SK-N-SH treated with all-trans-retinoic acid at 6 μM for 48 hours (cell line): Measurements from ENCODE around the gene MB21D2.

Experiments used
- ARNTL ChIP-seq: fragments of 450-650 bp; formaldehyde crosslinking; IDR thresholded peaks from 2 replicates; pipeline ENCODE4 v1.5.0; 2020; ENCODE audit warnings: low read depth, mild to moderate bottlenecking, moderate library complexity, borderline replicate concordance
- ISL1 ChIP-seq: fragments of 250-450 bp; sonication (Bioruptor Pico); IDR thresholded peaks from 2 replicates; pipeline ENCODE4 v2.1.2; 2022; ENCODE audit warnings: mild to moderate bottlenecking, moderate library complexity
- POU6F1 ChIP-seq: fragments of 250-450 bp; sonication (Bioruptor Pico); IDR thresholded peaks from 2 replicates; pipeline ENCODE4 v1.8.0; 2021; ENCODE audit warnings: low read depth, mild to moderate bottlenecking, moderate library complexity, borderline replicate concordance
- SNAI2 ChIP-seq: fragments of 250-450 bp; sonication (Bioruptor Pico); IDR thresholded peaks from 2 replicates; pipeline ENCODE4 v1.5.0; 2020; ENCODE audit warnings: mild to moderate bottlenecking, moderate library complexity
- TOX ChIP-seq: fragments of 250-450 bp; sonication (Bioruptor Pico); IDR thresholded peaks from 2 replicates; pipeline ENCODE4 v1.8.0; 2021; ENCODE audit warnings: mild to moderate bottlenecking, moderate library complexity, borderline replicate concordance
- ZNF8 ChIP-seq: fragments of 450-650 bp; formaldehyde crosslinking; IDR thresholded peaks from 2 replicates; pipeline ENCODE4 v1.5.0; 2020; ENCODE audit warnings: mild to moderate bottlenecking, moderate library complexity
- TF ChIP-seq, protein P1 (sequence below): fragments of 250-450 bp; sonication (Bioruptor Pico); IDR thresholded peaks from 2 replicates; pipeline ENCODE4 v1.8.0; 2020; ENCODE audit warnings: mild to moderate bottlenecking, moderate library complexity, borderline replicate concordance
- TF ChIP-seq, protein P2 (sequence below): fragments of 250-450 bp; sonication (Bioruptor Pico); IDR thresholded peaks from 2 replicates; pipeline ENCODE4 v1.5.1; 2021; ENCODE audit warnings: mild to moderate bottlenecking, moderate library complexity

- no peak for TF ChIP-seq SNAI2 (CRISPR knock-in tag)
- TF ChIP-seq, protein P1, sequence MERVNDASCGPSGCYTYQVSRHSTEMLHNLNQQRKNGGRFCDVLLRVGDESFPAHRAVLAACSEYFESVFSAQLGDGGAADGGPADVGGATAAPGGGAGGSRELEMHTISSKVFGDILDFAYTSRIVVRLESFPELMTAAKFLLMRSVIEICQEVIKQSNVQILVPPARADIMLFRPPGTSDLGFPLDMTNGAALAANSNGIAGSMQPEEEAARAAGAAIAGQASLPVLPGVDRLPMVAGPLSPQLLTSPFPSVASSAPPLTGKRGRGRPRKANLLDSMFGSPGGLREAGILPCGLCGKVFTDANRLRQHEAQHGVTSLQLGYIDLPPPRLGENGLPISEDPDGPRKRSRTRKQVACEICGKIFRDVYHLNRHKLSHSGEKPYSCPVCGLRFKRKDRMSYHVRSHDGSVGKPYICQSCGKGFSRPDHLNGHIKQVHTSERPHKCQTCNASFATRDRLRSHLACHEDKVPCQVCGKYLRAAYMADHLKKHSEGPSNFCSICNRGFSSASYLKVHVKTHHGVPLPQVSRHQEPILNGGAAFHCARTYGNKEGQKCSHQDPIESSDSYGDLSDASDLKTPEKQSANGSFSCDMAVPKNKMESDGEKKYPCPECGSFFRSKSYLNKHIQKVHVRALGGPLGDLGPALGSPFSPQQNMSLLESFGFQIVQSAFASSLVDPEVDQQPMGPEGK (CRISPR knock-in tag), result no peak
- no peak for TF ChIP-seq ARNTL (CRISPR knock-in tag)
- no peak for TF ChIP-seq TOX (CRISPR knock-in tag)
- TF ChIP-seq, protein P2, sequence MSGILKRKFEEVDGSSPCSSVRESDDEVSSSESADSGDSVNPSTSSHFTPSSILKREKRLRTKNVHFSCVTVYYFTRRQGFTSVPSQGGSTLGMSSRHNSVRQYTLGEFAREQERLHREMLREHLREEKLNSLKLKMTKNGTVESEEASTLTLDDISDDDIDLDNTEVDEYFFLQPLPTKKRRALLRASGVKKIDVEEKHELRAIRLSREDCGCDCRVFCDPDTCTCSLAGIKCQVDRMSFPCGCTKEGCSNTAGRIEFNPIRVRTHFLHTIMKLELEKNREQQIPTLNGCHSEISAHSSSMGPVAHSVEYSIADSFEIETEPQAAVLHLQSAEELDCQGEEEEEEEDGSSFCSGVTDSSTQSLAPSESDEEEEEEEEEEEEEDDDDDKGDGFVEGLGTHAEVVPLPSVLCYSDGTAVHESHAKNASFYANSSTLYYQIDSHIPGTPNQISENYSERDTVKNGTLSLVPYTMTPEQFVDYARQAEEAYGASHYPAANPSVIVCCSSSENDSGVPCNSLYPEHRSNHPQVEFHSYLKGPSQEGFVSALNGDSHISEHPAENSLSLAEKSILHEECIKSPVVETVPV (CRISPR knock-in tag), result no peak
- TF ChIP-seq POU6F1 (CRISPR knock-in tag), result no peak
- no peak for TF ChIP-seq ZNF8 (CRISPR knock-in tag)
- no peak for TF ChIP-seq ISL1 (CRISPR knock-in tag)
These were observed 2.2 kb upstream of the MB21D2 start for GRCh38 chr3:192919901-192920300.
